Brain microvascular endothelial cell (primary cell): ENCODE results near the gene PCSK2.

ENCODE experiments used
- DNase-seq: peaks from one replicate; pipeline ENCODE4 v3.0.0-alpha.2; 2020
- H3K27ac ChIP-seq: fragments of 250-450 bp; sonication (Bioruptor Pico); 2 replicates; pipeline ENCODE4 v1.5.1; 2020; ENCODE audit warnings: mild to moderate bottlenecking, moderate library complexity
- H3K27me3 ChIP-seq: fragments of 250-450 bp; sonication (Bioruptor Pico); replicated peaks from 2 replicates; pipeline ENCODE4 v1.5.1; 2020; ENCODE audit warnings: mild to moderate bottlenecking
- H3K36me3 ChIP-seq: fragments of 250-450 bp; sonication (Bioruptor Pico); replicated peaks from 2 replicates; pipeline ENCODE4 v1.5.1; 2020; ENCODE audit warnings: mild to moderate bottlenecking
- H3K4me3 ChIP-seq: 2 replicates; pipeline ENCODE4 v1.5.1; 2011; ENCODE audit warnings: low read depth, mild to moderate bottlenecking, control low read depth, low read length, moderate library complexity
- in situ Hi-C: cut with HindIII; loops from 2 replicates; pipeline ENCODE4 v1.10.0; 2017; ENCODE audit warnings: low sequenced_read_pairs, low pct_ligation_motif_present
- TF ChIP-seq, protein P1 (sequence below): IDR thresholded peaks from 2 replicates; pipeline ENCODE4 v1.5.1; 2011; ENCODE audit warnings: low read depth, mild to moderate bottlenecking, moderate library complexity, low read length, control low read depth, inconsistent platforms; ENCODE audit errors: missing control alignments

PCSK2 gene

DNA sequence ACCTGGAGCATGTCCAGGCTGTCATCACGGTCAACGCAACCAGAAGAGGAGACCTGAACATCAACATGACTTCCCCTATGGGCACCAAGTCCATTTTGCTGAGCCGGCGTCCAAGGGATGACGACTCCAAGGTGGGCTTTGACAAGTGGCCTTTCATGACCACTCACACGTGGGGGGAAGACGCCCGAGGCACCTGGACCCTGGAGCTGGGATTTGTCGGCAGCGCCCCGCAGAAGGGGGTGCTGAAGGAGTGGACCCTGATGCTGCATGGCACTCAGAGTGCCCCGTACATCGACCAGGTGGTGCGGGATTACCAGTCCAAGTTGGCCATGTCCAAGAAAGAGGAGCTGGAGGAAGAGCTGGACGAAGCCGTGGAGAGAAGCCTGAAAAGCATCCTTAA is 254.8 kb downstream of the PCSK2 start:
- TF ChIP-seq, protein P1, sequence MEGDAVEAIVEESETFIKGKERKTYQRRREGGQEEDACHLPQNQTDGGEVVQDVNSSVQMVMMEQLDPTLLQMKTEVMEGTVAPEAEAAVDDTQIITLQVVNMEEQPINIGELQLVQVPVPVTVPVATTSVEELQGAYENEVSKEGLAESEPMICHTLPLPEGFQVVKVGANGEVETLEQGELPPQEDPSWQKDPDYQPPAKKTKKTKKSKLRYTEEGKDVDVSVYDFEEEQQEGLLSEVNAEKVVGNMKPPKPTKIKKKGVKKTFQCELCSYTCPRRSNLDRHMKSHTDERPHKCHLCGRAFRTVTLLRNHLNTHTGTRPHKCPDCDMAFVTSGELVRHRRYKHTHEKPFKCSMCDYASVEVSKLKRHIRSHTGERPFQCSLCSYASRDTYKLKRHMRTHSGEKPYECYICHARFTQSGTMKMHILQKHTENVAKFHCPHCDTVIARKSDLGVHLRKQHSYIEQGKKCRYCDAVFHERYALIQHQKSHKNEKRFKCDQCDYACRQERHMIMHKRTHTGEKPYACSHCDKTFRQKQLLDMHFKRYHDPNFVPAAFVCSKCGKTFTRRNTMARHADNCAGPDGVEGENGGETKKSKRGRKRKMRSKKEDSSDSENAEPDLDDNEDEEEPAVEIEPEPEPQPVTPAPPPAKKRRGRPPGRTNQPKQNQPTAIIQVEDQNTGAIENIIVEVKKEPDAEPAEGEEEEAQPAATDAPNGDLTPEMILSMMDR, result no peak
- Histone ChIP-seq H3K4me3 (no peak overlapping the region), H3K36me3 (no peaks in the 10 kb centered on the region), H3K27ac (no peak overlapping the region), H3K27me3 (no peaks in the 10 kb centered on the region)
- in situ Hi-C loops, result no loop called here
- no peak for DNase-seq

GRCh38 chr20:17482536-17482935 is 255.7 kb downstream of the PCSK2 start:
- Histone ChIP-seq H3K27me3 (no peaks in the 10 kb centered on the region), H3K27ac (no peak overlapping the region), H3K4me3 (no peak overlapping the region), H3K36me3 (no peaks in the 10 kb centered on the region)
- TF ChIP-seq, protein P1, result no peak
- no peak for DNase-seq
- in situ Hi-C loops, result no loop called here

GRCh38 chr20:17485017-17485416 is 258.2 kb downstream of the PCSK2 start:
- Histone ChIP-seq H3K36me3 (no peaks in the 10 kb centered on the region), H3K27me3 (no peaks in the 10 kb centered on the region), H3K4me3 (no peak overlapping the region), H3K27ac (no peak overlapping the region)
- no peak for DNase-seq
- TF ChIP-seq, protein P1, result no peak
- in situ Hi-C loops, result no loop called here

DNA sequence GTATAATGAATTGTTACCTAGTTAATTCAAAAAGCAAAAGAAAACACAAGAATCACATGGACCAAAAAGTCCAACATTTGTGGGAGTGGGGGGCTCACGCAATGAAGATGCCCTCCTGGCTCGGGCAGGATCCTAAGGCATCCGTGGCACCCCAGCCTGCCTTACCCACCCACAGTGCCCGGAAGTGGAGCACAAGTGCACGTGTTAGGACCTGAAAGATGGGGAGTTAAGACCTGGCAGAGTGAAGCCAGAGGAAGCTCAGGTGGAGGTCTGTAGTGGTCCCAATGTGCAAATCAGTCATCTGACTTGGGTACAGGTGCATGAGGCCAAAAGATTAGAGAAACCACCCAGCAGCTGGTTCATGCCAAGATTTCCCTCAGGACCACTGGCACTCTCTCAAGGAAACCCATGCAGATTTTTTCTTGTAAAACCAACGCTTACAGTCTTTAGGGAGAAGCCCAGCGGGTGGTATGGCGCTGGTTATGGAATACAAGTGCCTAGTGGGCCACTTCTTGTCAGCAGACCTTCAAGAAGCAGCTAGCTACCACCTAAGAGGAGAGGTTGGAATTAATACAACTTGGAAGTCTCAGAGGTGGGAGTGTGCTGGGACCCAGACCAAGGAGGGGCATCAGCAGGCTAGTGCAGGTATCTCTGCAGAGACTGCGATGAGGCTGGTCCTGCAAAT is 262.2 kb downstream of the PCSK2 start:
- DNase-seq, result no peak
- H3K27me3 ChIP-seq, result no peaks in the 10 kb centered on the region
- H3K27ac ChIP-seq, result no peak overlapping the region
- H3K4me3 ChIP-seq, result no peak overlapping the region
- in situ Hi-C loops, result no loop called here
- H3K36me3 ChIP-seq, result no peaks in the 10 kb centered on the region
- TF ChIP-seq, protein P1, result no peak

GRCh38 chr20:17490501-17490900 is 263.7 kb downstream of the PCSK2 start:
- H3K27ac ChIP-seq, result no peak overlapping the region
- no peaks in the 10 kb centered on the region for H3K36me3 ChIP-seq
- no peak for DNase-seq
- TF ChIP-seq, protein P1, result no peak
- no peak overlapping the region for H3K4me3 ChIP-seq
- H3K27me3 ChIP-seq, result no peaks in the 10 kb centered on the region
- in situ Hi-C loops, result no loop called here

- Histone ChIP-seq H3K27ac (no peak overlapping the region), H3K4me3 (no peak overlapping the region), H3K27me3 (no peaks in the 10 kb centered on the region), H3K36me3 (no peaks in the 10 kb centered on the region)
- TF ChIP-seq, protein P1, result no peak
- DNase-seq, result no peak
- in situ Hi-C loops, result no loop called here
Measured at GRCh38 chr20:17491041-17491440, 264.2 kb downstream of the PCSK2 start.
